Adipose tissue (tissue), 3 donors: ENCODE data around the gene MYB. TPM values are rescaled to one million over a fixed set of nuclear protein-coding genes. Genes with fewer than 3 reads are reported as not detected.

Experiments used
- H3K27ac ChIP-seq: one replicate; pipeline ENCODE4 v1.5.1; 2013; ENCODE audit warnings: low read depth, low read length
- WGBS, 3 donors: extraction: QIAGEN DNeasy Blood & Tissue Kit; methylation state at CpG; one replicate each; pipeline ENCODE4 v1.1.7; 2013; 5-methylcytosine and 5-hydroxymethylcytosine counted together
- polyA plus RNA-seq, 3 donors: library from polyadenylated mRNA; stranded (reverse); fragments of 200-250 nt; gene quantifications; one replicate each; pipeline ENCODE4 v1.2.3, GENCODE V29; 2013
- donor health status: healthy with polysubstance abuse.
- donor health status: Bipolar disorder and iron deficiency.
- donor health status: healthy.

Gene MYB
- polyA plus RNA-seq, 3 donors, result 0.05 to 0.22 (median 0.06) TPM

DNA sequence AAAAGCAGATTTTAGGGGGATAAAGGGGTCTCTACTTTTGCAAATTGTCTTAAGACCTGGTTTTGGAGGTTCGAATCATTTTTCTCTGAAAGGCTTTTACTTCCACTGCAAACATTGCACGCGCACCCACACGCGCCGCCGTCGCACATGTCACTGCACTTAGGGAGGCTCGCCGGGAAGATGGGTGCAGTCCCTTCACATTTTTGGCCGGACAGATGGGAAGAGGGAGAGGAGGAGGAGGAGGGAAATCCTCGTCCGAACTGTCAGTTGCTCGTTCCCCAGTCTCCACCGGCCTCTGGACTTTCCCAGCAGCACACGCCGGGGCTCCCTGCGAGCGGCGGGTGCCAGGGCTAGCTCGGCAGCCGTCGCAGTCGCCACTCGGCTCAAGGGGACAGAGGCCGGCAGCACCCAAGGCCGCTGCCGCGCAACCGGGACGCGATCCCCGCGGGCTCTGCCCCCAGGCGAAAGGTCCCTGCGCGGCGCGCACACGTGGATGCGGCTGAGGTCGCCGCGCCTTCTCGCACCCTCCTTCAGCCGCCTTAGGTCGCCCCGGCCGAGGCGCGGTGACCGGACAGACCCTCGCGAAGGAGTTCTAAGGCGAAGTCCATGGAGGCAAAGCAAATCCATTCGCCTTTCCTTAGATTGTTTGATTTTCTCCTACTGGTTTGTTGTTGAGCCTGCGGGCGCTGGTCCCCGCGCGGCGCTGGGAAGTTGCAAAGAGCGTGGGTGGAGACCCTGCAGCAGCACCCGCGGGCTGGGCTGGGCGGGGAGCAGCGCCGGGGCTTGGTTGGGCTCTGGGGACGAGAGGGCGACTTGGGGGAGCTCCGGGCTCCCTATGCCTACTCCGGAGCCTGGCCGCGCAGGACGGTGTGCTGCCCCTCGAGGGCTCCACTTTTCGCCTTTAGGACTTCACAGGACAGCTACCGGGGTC, 1.2 kb downstream of the MYB start:
- H3K27ac ChIP-seq, result no peak overlapping the region
- 1% methylated on average over 74 to 78 of the region's 78 CpGs for WGBS, 3 donors

DNA sequence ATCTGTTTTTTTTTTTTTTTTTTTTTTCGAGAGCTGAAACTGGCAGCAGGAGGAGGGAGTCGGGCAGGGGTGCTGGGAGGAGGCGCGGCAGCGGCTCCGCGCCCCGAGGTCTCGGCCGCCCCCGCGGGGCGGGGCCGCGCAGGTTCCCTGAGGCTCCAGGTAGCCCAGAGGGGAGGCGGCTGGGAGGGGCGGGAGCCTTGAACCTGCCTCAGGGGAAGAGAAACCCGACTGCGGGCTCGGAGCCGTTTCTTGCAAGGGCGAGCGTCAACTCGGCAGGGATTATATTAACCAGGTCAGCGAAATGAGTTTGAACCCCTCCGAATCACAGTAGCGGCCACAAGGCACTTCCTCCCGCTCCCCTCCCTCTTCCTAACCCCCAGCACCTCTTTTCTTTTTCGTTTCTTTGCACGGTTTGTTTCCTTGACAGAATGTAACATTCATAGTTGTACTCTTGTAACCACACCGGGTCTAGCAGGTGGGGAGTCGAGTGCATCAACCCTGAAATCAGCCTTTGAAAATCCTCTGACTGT, 2.0 kb downstream of the MYB start:
- H3K27ac ChIP-seq, result no peak overlapping the region
- 1 to 2% (median 2%) methylated on average over 20 to 32 of the region's 32 CpGs for WGBS, 3 donors

DNA sequence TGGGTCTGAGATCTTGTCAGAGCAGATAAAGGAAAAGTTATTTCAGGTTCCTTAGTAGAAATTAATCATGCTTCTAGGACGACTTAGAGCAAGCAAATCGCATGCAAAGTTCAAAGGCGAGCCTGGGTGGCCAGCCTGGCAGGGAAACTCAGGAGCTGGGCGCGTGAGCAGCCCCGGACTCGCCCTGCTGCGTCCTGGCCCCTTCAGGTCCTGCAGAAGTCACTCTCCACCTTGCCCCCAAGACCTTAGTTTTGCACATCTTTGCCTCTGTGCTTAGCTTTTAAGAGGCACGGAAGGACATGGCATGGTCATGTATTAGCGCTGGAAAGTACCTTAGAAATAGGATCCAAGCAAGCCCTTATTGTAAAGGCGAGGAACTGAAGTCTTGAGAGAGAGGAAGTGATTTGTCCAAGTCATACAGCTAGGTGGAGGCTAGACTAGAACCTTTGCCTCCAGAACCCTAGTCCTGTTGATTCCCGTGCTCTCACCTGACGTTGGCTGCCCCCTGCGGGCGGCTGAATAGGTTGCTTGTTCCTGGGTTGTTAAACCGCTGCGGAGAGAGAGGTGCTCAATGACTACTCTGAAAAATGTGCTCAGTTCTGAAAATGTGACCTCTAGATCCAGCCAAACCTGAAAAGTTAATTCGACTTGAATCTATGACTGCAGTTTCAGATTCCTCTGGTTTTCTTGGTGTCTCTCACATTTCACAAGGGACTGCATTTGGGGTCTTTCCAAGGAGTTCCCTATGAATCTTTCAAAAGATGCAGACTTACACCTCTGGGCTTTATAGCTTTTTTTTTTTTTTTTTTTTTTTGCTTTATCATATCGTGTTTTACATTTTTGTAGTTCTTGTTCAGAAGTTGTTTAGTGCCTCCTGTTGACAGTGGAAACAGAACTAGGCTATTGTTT, 2.7 kb downstream of the MYB start:
- 8 to 10% (median 10%) methylated on average over 19 of the region's 19 CpGs for WGBS, 3 donors
- H3K27ac ChIP-seq, result no peak overlapping the region

DNA sequence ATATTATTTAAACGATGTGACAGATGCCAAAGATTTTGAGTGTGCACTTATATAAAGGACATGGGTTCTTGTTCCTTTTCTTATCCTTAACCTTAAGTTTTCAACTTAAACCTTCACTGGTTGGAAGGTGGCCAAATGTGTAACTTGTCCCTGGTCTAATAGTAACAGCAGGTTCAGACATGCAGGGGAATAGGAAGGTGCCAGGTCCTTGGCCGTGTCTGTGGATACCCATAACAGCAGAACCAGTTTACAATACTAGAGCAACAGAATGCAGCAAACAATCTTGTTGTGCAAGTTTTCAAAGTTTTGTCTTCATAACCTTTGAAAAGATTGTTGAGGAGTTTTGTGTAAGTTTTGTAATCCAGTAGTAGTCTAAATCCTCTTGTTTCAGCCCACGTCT, 4.4 kb downstream of the MYB start:
- no peak overlapping the region for H3K27ac ChIP-seq
- 60 to 84% (median 74%) methylated on average over 3 of the region's 3 CpGs for whole genome bisulfite sequencing, 3 donors

DNA sequence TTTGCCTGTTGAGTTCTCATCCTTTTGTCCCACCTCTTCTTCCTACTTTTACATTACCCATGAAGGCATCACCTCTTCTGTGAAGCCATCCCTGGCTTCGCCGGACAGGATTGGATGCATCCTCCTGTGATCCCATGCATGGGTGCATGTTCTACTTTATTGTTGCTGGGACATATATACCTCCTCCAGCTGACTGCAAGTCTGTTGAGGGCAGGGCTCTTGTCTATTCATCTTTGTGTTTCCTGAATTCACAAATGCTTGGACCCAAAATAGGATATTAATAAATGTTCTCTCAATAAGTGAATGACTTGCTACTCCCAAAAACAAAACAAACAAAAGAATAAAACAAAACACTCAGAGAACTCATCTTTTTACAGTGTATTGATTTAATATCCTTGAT, 5.1 kb downstream of the MYB start:
- 94 to 98% (median 95%) methylated on average over 2 of the region's 2 CpGs for WGBS, 3 donors
- no peak overlapping the region for H3K27ac ChIP-seq

DNA sequence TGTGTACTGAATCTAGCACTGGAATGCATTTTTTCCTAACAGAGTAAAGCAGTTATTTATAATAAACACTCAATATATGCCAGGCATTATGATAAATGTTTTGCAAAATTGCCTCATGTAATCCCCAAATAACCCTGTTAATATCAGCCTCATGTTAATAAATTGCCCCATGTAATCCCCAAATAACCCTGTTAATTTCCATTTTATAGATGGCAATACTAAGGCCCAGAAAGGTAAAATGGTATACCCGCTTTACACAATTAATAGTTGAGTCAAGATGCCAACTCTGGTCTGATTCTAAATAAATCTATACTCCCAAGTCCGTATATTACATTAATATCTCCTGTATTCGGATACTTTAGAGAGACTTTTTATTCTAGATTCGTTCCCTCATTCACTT, 6.3 kb downstream of the MYB start:
- 83 to 95% (median 87%) methylated on average over 4 of the region's 4 CpGs for WGBS, 3 donors
- H3K27ac ChIP-seq, result no peak overlapping the region

DNA sequence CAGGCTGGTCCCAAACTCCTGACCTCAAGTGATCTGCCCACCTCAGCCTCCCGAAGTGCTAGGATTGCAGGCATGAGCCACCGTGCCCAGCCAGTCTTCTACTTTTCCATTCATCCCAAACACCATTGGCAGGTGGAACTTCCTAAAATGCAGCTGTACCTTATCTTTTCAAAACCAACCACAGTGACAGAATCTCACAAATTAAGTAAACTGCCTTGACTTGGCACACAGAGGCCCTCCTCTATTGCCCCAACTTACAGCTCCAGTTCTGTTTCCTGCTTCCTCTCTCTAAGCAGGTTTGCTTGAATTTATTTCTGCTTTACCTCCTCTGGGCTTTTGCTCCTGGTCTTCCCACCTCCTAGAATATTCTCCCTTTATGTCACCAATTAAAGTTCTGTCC, 7.6 kb downstream of the MYB start:
- 57 to 100% (median 71%) methylated on average over 2 of the region's 2 CpGs for WGBS, 3 donors

DNA sequence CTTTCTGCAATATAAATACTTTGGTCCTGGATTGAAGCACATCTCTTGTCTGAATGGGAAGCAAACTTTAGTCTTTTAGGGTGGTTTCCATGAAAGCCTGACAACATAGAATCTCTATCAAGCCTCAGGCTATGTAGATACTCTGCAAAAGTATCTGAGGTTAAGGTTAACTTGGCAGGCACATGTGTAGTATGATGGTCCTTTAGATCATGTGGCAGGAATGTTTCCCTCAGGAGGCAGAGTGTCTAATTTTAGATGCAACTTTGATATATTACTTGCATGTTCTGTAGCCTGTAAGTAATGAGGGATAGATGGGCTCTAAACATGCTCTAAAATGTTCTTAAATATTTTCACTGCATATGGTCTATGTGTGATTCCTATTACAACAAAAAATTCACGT, 8.2 kb downstream of the MYB start:
- WGBS, 3 donors, result 53 to 62% (median 61%) methylated on average over 1 of the region's 1 CpG
- no peak overlapping the region for H3K27ac ChIP-seq

More for the DNA sequence above, 7.6 kb downstream of the MYB start:
- no peak overlapping the region for H3K27ac ChIP-seq

DNA sequence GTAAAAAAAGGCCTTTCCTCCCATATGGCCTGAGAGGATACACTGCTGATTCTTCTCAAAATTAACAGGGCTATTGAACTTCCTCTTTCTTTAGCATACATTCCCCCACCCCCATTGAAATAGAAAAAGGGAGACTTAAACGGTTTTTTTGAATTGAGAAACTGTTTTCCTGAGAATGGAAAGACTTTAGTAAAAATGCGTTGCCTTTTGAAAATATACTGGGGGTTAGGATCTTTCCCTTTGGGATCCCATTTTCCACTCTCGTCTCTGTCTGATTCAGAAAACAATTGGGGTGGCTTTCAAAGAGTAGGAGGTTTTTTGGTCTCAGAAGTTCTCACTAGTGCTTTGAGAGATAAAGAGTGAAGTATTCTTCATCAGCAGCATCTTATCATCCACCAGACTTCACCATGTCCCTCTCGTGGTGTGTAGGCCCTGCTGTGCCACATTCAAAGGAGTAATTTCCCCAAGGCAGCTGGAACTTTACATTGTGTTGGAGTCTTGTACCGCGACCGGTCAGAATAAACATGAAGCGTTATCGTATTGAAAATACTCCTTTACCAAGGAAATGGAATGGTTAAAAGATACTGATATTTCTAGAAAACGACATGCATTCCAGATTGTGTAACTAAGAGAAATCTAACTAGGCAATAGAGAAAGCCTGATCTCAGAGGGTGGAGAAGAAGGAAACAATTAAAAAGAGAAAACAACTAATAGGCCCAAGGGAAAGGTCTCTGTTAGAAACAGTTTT, 10.6 kb downstream of the MYB start:
- H3K27ac ChIP-seq, result no peak overlapping the region
- WGBS, 3 donors, result 66 to 86% (median 71%) methylated on average over 10 of the region's 10 CpGs

DNA sequence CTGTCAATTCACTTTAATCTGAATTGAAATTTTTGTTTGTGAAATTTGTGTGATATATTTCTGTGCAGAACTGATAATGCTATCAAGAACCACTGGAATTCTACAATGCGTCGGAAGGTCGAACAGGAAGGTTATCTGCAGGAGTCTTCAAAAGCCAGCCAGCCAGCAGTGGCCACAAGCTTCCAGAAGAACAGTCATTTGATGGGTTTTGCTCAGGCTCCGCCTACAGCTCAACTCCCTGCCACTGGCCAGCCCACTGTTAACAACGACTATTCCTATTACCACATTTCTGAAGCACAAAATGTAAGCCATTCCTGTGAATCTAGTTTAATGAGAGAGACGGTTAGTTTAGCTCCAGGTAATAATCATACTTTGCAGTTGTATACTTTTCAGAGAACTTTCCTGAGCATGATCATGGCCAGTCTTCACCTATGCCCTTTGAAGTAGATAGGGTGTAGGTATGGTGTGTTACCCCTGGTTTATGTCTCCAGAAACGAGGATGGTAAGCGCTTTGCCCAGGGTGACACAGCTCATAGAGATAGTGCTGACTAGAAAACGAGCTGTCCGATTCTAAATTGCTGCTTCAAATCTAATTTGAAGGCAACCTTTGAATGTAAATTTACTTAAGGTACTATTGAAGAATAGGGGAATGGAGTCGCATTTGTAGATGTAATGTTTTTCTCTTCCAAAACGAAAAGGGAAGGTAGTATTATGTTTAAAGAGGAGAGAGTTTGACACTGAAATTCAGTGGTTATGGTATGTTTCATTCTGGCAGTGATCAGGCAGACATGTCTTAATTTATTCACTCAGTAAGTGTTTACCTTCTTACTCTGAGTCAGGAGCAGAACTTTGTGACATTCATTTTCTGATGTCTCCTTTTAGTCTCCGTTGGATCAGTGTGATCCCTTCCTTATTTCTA, 11.4 kb downstream of the MYB start:
- WGBS, 3 donors, result 76 to 83% (median 82%) methylated on average over 13 of the region's 13 CpGs
- H3K27ac ChIP-seq, result no peak overlapping the region

DNA sequence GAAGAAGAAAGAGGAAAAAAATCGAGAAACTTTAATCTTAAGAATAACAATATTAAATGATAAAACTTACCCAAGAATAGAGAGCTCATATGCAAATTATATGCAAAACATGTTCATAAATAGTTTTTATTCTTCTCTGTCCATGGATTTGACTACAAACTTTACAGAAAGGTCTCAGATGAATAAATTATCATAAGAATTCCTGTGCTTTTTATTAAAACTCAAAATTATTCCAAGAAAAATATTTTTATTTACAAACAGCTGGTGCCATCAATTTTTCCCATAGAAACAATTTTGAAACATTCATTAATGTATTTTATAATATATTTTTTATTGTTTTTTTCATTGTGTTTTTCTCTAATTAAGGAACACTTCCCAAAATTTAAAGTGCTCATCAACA, 12.1 kb downstream of the MYB start:
- H3K27ac ChIP-seq, result no peak overlapping the region
- WGBS, 3 donors, result 79 to 83% (median 81%) methylated on average over 1 of the region's 1 CpG

DNA sequence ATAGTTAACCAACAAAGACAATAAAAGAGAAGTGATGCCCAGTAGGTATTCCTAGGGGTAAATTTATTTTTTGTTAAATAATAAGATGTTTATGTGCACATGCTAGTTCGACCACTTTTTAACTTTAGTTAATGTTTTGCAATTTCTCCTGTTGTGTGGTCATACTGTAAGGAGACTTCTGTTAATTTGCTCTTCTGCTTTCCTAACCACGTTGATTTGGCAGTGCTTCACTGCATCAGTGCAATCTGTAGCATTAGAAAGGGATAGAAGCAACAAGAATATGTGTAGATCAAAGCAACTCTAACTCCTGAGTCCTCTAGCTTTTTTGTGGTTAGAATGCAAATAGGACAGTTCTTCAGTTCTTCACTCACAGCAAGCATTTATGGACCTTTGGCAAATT, 13.9 kb downstream of the MYB start:
- WGBS, 3 donors, result 49 to 75% (median 58%) methylated on average over 2 of the region's 2 CpGs
- H3K27ac ChIP-seq, result no peak overlapping the region

DNA sequence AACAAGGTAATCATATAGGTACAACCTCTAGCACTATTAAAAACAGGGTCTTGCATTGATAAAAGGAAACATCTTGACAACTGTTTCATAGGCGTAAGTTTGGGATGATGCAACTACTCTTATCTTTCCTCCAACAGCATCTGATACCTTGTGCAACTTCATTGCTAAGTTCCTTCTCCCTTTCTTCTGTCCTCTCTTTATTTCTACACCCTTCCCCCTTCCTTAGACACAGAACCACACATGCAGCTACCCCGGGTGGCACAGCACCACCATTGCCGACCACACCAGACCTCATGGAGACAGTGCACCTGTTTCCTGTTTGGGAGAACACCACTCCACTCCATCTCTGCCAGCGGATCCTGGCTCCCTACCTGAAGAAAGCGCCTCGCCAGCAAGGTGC, 14.4 kb downstream of the MYB start:
- no peak overlapping the region for H3K27ac ChIP-seq
- WGBS, 3 donors, result 49 to 89% (median 59%) methylated on average over 6 of the region's 6 CpGs

DNA sequence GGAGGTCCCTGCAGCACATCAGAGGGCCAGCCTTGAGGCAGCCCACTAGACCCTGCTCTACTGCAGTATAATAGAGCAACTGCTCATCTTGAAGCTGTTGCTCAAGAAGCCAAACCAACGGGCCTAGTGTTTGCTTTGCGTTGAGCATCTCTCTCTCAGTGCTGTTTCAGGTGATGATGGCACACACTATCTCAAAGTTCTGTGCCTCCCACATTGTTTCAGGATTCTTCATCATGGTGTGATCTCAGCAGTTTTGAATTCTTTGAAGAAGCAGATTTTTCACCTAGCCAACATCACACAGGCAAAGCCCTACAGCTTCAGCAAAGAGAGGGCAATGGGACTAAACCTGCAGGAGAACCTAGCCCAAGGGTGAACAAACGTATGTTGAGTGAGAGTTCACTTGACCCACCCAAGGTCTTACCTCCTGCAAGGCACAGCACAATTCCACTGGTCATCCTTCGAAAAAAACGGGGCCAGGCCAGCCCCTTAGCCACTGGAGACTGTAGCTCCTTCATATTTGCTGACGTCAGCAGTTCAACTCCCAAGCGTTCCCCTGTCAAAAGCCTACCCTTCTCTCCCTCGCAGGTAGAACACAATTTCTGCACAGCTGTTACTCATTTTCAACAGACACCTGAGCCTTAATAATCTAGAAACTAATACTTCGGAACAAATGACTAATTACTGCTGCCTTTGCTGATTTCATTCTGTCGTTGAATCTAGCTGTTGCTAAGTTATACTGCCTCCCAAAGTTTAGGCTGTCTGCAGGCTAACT, 15.8 kb downstream of the MYB start:
- WGBS, 3 donors, result 75 to 85% (median 76%) methylated on average over 10 of the region's 10 CpGs
- H3K27ac ChIP-seq, result no peak overlapping the region

DNA sequence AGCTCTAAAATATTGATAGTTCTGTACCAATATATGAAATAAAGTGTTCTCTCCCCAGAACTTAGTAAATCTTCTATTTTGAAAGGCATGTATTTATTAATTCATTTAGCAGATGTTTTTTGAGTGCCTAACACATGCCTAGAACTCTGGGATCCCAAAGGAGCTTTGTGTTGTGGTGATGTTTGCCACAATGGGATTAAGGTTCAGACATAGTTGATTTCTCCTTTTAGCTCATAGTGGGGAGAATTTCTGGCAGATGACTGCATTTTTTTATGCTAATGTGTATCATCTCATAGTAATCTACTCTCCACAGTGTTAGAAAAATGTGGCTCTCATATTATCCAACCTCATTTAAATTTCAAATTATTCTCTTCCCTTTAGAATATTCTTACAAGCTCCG, 21.7 kb downstream of the MYB start:
- no peak overlapping the region for H3K27ac ChIP-seq
- 80 to 88% (median 88%) methylated on average over 1 of the region's 1 CpG for WGBS, 3 donors

DNA sequence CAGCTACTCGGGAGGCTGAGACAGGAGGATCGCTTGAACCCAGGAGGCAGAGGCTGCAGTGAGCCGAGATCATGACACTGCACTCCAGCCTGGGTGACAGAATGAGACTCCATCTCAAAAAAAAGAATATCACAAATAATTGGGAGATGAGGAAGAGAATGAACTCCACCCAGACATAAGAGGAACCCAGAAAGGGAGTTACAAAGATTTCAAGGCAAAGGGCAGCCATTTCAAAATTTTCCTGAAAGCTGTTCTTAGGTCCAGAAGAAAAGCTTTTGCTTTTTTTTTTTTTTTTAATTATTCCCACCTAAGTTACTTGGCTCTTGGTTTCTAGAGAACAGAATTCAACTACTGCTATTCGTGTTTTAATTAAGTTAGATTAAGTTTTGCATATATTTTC, 23.8 kb downstream of the MYB start:
- H3K27ac ChIP-seq, result no peak overlapping the region
- WGBS, 3 donors, result 92 to 95% (median 93%) methylated on average over 4 of the region's 4 CpGs

DNA sequence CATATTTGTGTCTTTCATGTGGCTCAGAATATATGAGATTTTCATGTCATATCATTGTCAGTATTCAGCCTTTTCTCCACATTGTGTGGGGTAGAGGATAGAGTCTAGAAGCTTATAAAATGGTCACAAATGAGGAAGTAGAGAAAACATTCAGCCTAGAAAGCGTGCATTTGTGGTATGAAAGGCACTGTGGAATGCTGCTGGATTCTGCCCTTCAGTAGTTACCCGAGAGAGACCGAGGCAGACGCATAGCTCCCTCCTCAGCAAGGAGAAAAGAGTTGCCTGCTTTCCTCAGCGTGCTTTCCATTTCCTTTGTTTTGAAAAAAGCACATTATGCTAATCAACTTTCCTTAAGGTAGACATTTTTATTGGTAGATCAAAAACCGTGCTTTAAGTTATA, 28.7 kb downstream of the MYB start:
- no peak overlapping the region for H3K27ac ChIP-seq
- 35 to 76% (median 46%) methylated on average over 6 of the region's 6 CpGs for WGBS, 3 donors
